Subcutaneous adipose tissue (tissue), 4 donors: Measurements from ENCODE around the gene UBA6. TPM values are rescaled to one million over a fixed set of nuclear protein-coding genes. Genes with fewer than 3 reads are reported as not detected.

Experiments used
- CTCF ChIP-seq: fragments of 450-650 bp; IDR thresholded peaks from one replicate; pipeline ENCODE4 v1.5.1; 2016; ENCODE audit warnings: low read depth, mild to moderate bottlenecking, control low read depth, antibody characterized with exemption, moderate library complexity
- total RNA-seq, 4 donors: library from RNA; depleted of rRNA; stranded (reverse); fragments of >200 nt; gene quantifications; one replicate each; pipeline ENCODE4 v1.1.0, GENCODE V29; 2016

The UBA6 gene
- 10 to 100 TPM; 21.1 to 46.9 (median 25.6) TPM for total RNA-seq

GRCh38 chr4:67700738-67701516 lies at the start of gene UBA6:
TSS of gene UBA6 (minus strand) at chr4:67701155. CDS start at chr4:67701119, 36 bp downstream.
- TF ChIP-seq CTCF = no peak

DNA sequence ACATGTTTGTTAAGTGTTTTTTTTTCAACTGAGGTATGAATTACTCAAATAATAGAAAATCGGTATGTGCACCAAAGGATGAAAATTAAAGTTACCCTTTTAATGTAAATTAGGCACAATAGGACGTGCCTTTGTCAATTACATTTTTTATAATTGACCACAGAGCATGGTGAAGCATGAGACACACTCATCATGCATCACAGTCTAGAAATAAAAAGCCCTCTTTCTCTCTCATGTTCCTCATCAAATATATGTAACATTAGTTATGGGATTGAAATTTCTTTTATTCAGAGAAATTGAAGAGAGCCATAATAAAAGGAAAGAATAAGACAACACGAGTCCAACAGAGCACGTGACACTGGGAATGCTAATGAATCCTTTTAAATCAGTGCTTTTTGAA lies 49.7 kb upstream of the UBA6 start:
- no peak for TF ChIP-seq CTCF

GRCh38 chr4:67749286-67749685 lies 48.3 kb upstream of the UBA6 start:
- TF ChIP-seq CTCF = no peak

- no peak for TF ChIP-seq CTCF
Observed at GRCh38 chr4:67746797-67747495, 46.0 kb upstream of the UBA6 start.

DNA sequence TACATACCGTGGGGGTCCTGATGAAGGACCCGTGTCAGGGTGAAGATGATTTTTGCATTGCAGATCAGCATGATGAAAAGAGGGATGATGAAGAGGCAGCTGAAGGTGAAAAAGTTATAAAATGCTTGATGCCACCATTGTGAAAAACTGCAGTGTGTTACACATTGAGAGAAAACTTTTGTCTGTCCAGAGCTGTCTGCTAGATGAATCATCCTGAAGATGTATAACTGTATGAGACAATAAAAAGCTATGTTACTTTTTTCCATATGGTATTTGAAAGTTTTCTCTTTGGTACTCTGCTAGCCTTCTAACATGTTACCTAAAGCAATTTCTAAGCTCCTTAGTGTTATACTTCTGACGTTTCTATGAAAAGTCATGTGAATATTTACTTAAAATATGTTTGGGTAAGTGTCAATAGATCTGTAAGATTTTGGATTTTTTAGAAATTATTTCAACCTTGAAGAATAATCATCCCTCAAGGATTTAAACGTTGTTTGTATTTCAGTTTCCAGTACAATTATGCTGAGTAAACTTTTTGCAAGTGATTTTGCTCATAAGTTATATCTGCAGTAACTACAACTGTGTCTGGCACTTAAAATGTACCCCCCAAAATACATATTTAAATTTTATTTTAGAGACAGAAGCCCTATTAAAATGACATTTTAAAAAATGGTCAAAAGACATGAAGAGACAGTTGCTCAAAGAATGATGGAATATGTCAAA lies 43.8 kb upstream of the UBA6 start:
- TF ChIP-seq CTCF = no peak

GRCh38 chr4:67743194-67743593 lies 42.2 kb upstream of the UBA6 start:
- no peak for TF ChIP-seq CTCF

DNA sequence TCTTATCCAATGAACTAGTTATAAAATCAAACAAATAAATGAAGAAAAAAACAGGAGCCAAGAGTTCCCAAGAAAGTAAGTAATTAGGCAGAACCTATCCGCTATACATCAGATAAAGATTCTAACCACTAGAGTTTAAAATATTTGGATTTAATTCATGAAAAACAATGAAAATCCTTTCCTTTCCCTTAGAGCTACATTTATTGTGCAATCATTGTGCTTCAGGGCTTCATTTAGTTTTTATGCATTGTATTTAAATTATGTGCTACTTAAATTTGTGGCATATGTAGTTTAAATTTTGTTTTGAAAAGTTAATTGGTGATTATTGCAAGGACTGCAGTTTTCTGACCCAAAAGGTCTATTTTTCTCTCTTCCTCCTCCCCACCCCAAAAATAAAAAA lies 35.3 kb upstream of the UBA6 start:
- TF ChIP-seq CTCF = no peak
